Measurements from ENCODE around the gene FANCE. TPM values are rescaled to one million over a fixed set of nuclear protein-coding genes. Genes with fewer than 3 reads are reported as not detected.

FANCE gene
- total and polyA plus RNA-seq, 2 experiments from 2014 or later = 5.4 to 25.5 TPM

DNA sequence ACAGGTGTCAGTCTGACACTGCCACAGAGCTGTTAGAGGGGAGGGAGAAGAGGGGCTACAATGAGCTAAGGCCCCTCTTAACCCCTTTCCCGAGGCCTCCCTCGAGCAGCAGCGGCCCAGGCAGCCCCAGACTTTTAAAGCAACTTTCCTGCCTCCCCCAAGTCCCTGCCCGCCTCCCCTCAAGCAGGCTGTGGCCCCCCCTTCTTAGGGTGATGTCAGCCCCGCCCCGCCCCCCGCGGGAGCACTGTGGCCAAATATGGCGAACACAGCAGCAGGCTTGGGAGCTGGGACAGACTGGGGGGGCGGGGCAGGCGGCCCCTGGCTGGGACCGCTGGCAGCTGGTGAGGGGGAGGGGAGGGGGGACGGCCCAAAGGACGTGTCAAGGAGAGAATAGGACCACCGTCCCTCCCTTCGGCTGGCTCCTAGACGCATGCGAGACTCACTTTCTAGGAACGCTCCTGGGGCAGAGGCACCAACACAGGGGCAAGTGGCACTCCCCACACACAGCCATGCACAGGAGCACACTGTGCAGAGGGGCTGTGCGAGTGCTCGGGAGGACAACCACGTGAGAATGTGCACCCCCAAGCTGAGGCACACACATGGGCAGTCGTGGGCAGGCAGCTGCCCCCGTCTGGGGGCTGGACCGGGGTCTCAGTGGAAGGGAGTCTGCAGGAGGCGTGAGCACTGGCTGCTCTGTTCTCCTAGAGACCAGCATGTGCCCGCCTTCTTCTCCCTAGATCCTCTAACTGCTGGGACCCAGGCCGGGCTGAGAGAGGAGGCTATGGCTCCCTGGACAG, 38.1 kb downstream of the FANCE start:
- Histone ChIP-seq H3K9me2 (ENCODE audit: insufficient read depth) (no peaks in the 10 kb centered on the region), H3K4me3 (peak overlapping the region; percentile 60), H4K20me1 (replicated peaks; ENCODE audit: insufficient read depth) (peaks cover 6% of the 10 kb centered on the region; the same call in 1 of the 2 replicates), H3K79me2 (replicated peaks; ENCODE audit: insufficient read depth) (peaks cover 73% of the 10 kb centered on the region), H3K27me3 (ENCODE audit: insufficient read depth) (no peaks in the 10 kb centered on the region), H3K36me3 (ENCODE audit: insufficient read depth) (no peaks in the 10 kb centered on the region), H2AFZ (no peak overlapping the region), H3K4me2 (peak overlapping the region; percentile 98), H3F3A (replicated peaks; ENCODE audit: low read depth) (peaks cover 27% of the 10 kb centered on the region), H3K4me1 (ENCODE audit: insufficient read depth) (peaks cover 97% of the 10 kb centered on the region), H3K27ac (ENCODE audit: low read depth) (peak overlapping the region; percentile 91)
- no peaks in the 10 kb centered on the region for H3K9me3 Mint-ChIP-seq
- TF ChIP-seq POLR2AphosphoS5 (IDR thresholded peaks at IDR 0.05; ENCODE audit: low read depth) (peak; percentile 30; the same call in 1 of the 2 replicates), EZH2phosphoT487 (IDR thresholded peaks at IDR 0.05; ENCODE audit: unreplicated experiment) (no peak), ZNF114 (CRISPR knock-in tag; IDR thresholded peaks at IDR 0.05) (no peak), CREB1 (CRISPR knock-in tag; IDR thresholded peaks at IDR 0.05; ENCODE audit: low read depth) (peak; percentile 87)
- TF ChIP-seq, protein P1, sequence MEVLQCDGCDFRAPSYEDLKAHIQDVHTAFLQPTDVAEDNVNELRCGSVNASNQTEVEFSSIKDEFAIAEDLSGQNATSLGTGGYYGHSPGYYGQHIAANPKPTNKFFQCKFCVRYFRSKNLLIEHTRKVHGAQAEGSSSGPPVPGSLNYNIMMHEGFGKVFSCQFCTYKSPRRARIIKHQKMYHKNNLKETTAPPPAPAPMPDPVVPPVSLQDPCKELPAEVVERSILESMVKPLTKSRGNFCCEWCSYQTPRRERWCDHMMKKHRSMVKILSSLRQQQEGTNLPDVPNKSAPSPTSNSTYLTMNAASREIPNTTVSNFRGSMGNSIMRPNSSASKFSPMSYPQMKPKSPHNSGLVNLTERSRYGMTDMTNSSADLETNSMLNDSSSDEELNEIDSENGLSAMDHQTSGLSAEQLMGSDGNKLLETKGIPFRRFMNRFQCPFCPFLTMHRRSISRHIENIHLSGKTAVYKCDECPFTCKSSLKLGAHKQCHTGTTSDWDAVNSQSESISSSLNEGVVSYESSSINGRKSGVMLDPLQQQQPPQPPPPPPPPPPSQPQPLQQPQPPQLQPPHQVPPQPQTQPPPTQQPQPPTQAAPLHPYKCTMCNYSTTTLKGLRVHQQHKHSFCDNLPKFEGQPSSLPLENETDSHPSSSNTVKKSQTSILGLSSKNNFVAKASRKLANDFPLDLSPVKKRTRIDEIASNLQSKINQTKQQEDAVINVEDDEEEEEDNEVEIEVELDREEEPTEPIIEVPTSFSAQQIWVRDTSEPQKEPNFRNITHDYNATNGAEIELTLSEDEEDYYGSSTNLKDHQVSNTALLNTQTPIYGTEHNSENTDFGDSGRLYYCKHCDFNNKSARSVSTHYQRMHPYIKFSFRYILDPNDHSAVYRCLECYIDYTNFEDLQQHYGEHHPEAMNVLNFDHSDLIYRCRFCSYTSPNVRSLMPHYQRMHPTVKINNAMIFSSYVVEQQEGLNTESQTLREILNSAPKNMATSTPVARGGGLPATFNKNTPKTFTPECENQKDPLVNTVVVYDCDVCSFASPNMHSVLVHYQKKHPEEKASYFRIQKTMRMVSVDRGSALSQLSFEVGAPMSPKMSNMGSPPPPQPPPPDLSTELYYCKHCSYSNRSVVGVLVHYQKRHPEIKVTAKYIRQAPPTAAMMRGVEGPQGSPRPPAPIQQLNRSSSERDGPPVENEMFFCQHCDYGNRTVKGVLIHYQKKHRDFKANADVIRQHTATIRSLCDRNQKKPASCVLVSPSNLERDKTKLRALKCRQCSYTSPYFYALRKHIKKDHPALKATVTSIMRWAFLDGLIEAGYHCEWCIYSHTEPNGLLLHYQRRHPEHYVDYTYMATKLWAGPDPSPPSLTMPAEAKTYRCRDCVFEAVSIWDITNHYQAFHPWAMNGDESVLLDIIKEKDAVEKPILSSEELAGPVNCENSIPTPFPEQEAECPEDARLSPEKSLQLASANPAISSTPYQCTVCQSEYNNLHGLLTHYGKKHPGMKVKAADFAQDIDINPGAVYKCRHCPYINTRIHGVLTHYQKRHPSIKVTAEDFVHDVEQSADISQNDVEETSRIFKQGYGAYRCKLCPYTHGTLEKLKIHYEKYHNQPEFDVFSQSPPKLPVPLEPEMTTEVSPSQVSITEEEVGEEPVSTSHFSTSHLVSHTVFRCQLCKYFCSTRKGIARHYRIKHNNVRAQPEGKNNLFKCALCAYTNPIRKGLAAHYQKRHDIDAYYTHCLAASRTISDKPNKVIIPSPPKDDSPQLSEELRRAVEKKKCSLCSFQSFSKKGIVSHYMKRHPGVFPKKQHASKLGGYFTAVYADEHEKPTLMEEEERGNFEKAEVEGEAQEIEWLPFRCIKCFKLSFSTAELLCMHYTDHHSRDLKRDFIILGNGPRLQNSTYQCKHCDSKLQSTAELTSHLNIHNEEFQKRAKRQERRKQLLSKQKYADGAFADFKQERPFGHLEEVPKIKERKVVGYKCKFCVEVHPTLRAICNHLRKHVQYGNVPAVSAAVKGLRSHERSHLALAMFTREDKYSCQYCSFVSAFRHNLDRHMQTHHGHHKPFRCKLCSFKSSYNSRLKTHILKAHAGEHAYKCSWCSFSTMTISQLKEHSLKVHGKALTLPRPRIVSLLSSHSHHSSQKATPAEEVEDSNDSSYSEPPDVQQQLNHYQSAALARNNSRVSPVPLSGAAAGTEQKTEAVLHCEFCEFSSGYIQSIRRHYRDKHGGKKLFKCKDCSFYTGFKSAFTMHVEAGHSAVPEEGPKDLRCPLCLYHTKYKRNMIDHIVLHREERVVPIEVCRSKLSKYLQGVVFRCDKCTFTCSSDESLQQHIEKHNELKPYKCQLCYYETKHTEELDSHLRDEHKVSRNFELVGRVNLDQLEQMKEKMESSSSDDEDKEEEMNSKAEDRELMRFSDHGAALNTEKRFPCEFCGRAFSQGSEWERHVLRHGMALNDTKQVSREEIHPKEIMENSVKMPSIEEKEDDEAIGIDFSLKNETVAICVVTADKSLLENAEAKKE (CRISPR knock-in tag; IDR thresholded peaks at IDR 0.05) = no peak
- peak overlapping the region; percentile 71 for H3K4me3 Mint-ChIP-seq
- peaks cover 3% of the 10 kb centered on the region; the same call in 1 of the 3 replicates for H3K36me3 Mint-ChIP-seq (ENCODE audit: low read depth)
- peak; percentile 86 for DNase-seq (ENCODE audit: low spot score)
- peaks cover 77% of the 10 kb centered on the region for H3K4me1 Mint-ChIP-seq
- H3K27me3 Mint-ChIP-seq (ENCODE audit: insufficient read depth, low read depth, poor library complexity) = peaks cover 41% of the 10 kb centered on the region
- H3K27ac Mint-ChIP-seq = peak overlapping the region; percentile 91
- ATAC-seq = peak; percentile 12
